Measurements from ENCODE around the gene TAF10. TPM values are rescaled to one million over a fixed set of nuclear protein-coding genes. Genes with fewer than 3 reads are reported as not detected.

The TAF10 gene
- total and polyA plus RNA-seq, 2 of the 13 experiments (the other 11 are each of a cell fraction or from before 2014, with no cell fraction given): 71.3 to 134 TPM

DNA sequence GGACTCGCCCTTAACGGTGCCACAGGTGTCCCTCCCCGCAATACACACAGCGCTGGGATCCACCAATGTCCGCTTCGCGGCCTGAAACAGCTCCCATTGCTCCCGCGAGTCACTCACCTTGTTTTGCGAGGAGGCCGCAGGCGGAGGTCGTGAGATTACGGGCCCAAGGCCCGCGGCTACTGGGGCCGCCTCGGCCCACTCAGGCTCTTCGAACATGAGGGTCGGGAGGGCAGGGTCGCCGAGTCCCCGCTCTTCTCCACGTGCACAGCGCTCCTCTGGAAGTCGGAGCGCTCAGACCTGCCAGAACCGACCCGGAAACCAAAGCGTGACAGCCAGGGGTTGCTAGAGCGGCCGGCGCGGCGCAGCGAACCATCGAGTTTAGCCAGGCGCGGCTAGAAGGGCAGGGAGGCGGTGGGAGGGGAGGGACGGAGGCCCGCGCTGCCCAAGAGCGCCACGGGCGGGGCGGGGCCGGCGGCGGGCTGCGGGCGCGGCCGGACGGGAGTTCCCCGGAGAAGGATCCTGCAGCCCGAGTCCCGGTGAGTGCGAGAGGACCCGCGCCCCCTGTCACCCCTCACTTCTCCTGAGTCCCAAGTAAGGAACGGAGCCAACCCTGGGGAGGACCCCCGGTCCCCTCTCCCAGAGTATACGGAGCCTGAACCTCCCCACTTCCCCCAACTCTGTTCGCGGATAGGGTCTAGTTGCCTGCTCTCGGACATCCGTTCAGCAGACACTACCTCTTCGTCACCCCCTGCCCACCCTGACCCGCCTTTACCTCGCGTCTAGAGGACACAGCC, 8.5 kb downstream of the TAF10 start, which contains the start of the genes ILK and RRP8 (continued):
- TF ChIP-seq, protein P1, sequence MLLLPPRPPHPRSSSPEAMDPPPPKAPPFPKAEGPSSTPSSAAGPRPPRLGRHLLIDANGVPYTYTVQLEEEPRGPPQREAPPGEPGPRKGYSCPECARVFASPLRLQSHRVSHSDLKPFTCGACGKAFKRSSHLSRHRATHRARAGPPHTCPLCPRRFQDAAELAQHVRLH (CRISPR knock-in tag; IDR thresholded peaks at IDR 0.05; ENCODE audit: borderline replicate concordance, low read depth): peak; percentile 83; the same call in 1 of the 2 replicates
- TF ChIP-seq NFKBIZ (CRISPR knock-in tag; IDR thresholded peaks at IDR 0.05) (peak; percentile 74), KDM6A (CRISPR knock-in tag; IDR thresholded peaks at IDR 0.05; ENCODE audit: low read depth) (no peak), ZNF761 (CRISPR knock-in tag; conservative IDR thresholded peaks at IDR 0.05) (no peak; the same call in 1 of the 2 replicates), SRF (IDR thresholded peaks at IDR 0.05; ENCODE audit: low read depth, low read length) (peak; percentile 6; the same call in 1 of the 2 replicates), ZBTB8A (CRISPR knock-in tag; IDR thresholded peaks at IDR 0.05; ENCODE audit: borderline replicate concordance, low read depth) (no peak; the same call in 1 of the 2 replicates), SIX4 (CRISPR knock-in tag; IDR thresholded peaks at IDR 0.05) (peak; percentile 35; the same call in 1 of the 2 replicates)
- TF ChIP-seq, protein P2, sequence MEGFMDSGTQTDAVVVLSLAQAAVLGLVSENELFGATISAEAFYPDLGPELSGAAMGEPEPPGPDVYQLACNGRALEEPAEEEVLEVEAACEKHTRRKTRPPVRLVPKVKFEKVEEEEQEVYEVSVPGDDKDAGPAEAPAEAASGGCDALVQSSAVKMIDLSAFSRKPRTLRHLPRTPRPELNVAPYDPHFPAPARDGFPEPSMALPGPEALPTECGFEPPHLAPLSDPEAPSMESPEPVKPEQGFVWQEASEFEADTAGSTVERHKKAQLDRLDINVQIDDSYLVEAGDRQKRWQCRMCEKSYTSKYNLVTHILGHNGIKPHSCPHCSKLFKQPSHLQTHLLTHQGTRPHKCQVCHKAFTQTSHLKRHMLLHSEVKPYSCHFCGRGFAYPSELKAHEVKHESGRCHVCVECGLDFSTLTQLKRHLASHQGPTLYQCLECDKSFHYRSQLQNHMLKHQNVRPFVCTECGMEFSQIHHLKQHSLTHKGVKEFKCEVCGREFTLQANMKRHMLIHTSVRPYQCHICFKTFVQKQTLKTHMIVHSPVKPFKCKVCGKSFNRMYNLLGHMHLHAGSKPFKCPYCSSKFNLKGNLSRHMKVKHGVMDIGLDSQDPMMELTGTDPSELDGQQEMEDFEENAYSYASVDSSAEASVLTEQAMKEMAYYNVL (CRISPR knock-in tag; IDR thresholded peaks at IDR 0.05; ENCODE audit: borderline replicate concordance): 0 out of 2 replicates have a peak, but pooled peaks have one; percentile 31
- TF ChIP-seq, protein P3, sequence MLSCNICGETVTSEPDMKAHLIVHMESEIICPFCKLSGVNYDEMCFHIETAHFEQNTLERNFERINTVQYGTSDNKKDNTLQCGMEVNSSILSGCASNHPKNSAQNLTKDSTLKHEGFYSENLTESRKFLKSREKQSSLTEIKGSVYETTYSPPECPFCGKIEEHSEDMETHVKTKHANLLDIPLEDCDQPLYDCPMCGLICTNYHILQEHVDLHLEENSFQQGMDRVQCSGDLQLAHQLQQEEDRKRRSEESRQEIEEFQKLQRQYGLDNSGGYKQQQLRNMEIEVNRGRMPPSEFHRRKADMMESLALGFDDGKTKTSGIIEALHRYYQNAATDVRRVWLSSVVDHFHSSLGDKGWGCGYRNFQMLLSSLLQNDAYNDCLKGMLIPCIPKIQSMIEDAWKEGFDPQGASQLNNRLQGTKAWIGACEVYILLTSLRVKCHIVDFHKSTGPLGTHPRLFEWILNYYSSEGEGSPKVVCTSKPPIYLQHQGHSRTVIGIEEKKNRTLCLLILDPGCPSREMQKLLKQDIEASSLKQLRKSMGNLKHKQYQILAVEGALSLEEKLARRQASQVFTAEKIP (CRISPR knock-in tag; IDR thresholded peaks at IDR 0.05; ENCODE audit: borderline replicate concordance): 0 out of 2 replicates have a peak, but pooled peaks have one; percentile 23
- TF ChIP-seq, protein P4, sequence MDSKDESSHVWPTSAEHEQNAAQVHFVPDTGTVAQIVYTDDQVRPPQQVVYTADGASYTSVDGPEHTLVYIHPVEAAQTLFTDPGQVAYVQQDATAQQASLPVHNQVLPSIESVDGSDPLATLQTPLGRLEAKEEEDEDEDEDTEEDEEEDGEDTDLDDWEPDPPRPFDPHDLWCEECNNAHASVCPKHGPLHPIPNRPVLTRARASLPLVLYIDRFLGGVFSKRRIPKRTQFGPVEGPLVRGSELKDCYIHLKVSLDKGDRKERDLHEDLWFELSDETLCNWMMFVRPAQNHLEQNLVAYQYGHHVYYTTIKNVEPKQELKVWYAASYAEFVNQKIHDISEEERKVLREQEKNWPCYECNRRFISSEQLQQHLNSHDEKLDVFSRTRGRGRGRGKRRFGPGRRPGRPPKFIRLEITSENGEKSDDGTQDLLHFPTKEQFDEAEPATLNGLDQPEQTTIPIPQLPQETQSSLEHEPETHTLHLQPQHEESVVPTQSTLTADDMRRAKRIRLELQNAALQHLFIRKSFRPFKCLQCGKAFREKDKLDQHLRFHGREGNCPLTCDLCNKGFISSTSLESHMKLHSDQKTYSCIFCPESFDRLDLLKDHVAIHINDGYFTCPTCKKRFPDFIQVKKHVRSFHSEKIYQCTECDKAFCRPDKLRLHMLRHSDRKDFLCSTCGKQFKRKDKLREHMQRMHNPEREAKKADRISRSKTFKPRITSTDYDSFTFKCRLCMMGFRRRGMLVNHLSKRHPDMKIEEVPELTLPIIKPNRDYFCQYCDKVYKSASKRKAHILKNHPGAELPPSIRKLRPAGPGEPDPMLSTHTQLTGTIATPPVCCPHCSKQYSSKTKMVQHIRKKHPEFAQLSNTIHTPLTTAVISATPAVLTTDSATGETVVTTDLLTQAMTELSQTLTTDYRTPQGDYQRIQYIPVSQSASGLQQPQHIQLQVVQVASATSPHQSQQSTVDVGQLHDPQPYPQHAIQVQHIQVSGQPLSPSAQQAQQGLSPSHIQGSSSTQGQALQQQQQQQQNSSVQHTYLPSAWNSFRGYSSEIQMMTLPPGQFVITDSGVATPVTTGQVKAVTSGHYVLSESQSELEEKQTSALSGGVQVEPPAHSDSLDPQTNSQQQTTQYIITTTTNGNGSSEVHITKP (CRISPR knock-in tag; IDR thresholded peaks at IDR 0.05; ENCODE audit: low read depth): peak; percentile 58; the same call in 1 of the 2 replicates
- TF ChIP-seq, protein P5, sequence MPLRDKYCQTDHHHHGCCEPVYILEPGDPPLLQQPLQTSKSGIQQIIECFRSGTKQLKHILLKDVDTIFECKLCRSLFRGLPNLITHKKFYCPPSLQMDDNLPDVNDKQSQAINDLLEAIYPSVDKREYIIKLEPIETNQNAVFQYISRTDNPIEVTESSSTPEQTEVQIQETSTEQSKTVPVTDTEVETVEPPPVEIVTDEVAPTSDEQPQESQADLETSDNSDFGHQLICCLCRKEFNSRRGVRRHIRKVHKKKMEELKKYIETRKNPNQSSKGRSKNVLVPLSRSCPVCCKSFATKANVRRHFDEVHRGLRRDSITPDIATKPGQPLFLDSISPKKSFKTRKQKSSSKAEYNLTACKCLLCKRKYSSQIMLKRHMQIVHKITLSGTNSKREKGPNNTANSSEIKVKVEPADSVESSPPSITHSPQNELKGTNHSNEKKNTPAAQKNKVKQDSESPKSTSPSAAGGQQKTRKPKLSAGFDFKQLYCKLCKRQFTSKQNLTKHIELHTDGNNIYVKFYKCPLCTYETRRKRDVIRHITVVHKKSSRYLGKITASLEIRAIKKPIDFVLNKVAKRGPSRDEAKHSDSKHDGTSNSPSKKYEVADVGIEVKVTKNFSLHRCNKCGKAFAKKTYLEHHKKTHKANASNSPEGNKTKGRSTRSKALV (CRISPR knock-in tag; IDR thresholded peaks at IDR 0.05): peak; percentile 63; the same call in 1 of the 2 replicates
- TF ChIP-seq, protein P6, sequence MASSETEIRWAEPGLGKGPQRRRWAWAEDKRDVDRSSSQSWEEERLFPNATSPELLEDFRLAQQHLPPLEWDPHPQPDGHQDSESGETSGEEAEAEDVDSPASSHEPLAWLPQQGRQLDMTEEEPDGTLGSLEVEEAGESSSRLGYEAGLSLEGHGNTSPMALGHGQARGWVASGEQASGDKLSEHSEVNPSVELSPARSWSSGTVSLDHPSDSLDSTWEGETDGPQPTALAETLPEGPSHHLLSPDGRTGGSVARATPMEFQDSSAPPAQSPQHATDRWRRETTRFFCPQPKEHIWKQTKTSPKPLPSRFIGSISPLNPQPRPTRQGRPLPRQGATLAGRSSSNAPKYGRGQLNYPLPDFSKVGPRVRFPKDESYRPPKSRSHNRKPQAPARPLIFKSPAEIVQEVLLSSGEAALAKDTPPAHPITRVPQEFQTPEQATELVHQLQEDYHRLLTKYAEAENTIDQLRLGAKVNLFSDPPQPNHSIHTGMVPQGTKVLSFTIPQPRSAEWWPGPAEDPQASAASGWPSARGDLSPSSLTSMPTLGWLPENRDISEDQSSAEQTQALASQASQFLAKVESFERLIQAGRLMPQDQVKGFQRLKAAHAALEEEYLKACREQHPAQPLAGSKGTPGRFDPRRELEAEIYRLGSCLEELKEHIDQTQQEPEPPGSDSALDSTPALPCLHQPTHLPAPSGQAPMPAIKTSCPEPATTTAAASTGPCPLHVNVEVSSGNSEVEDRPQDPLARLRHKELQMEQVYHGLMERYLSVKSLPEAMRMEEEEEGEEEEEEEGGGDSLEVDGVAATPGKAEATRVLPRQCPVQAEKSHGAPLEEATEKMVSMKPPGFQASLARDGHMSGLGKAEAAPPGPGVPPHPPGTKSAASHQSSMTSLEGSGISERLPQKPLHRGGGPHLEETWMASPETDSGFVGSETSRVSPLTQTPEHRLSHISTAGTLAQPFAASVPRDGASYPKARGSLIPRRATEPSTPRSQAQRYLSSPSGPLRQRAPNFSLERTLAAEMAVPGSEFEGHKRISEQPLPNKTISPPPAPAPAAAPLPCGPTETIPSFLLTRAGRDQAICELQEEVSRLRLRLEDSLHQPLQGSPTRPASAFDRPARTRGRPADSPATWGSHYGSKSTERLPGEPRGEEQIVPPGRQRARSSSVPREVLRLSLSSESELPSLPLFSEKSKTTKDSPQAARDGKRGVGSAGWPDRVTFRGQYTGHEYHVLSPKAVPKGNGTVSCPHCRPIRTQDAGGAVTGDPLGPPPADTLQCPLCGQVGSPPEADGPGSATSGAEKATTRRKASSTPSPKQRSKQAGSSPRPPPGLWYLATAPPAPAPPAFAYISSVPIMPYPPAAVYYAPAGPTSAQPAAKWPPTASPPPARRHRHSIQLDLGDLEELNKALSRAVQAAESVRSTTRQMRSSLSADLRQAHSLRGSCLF (CRISPR knock-in tag; IDR thresholded peaks at IDR 0.05; ENCODE audit: borderline replicate concordance): no peak

All from HepG2 (cell line).